GOT3 (cell line): ENCODE measurements around the gene KIAA1210.

Experiments
- DNase-seq: peaks from one replicate; lab custom pipeline; 2025; ENCODE audit warnings: mixed read lengths; lab: John Stamatoyannopoulos, UW

The KIAA1210 gene

DNA sequence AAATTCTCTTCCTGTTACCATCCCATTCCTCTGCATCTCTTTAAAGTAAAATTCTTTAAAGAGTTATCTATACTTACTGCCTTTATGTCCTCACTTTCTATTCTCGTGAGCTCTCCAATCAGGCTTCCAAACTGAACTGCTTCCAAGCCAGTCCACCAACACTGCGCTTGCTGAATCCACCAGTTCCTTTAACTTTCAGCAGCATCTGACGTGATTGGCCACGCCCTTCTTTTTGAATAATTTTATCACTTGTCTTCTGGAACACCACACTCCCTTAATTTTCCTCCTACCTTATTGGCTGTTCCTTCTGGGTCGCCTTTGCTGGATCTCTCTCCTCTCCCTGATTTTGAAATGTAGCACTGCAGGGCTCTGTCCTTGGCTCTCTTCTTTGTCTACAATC lies at the start of gene KIAA1210:
Gene KIAA1210, minus strand, starts transcription at position 163 of the 400 bp plus-strand sequence. CDS start 4,170 bp downstream, outside the sequence.
- no peak for DNase-seq

GRCh38 chrX:119177278-119177677 lies 49.7 kb upstream of the KIAA1210 start:
- DNase-seq = no peak

DNA sequence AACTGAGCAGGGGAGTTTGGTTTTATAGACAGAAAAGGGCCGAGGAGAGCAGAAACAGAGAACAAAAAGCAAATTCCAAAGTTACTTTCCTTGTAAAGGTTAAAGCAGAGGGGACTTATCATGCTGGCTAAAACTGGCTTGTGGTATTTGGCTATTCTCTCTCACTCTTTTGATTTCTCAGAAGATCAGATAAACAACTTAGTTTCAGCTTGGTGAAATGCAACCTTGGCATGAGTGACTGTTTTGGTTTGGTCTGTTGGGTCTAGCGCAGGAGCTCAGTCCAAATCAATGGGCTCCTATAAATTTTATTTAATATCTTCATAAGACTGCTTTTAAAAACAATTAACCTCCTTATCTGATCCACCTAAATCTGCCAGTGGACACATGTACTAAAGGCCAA lies 47.3 kb upstream of the KIAA1210 start:
- DNase-seq = no peak

- no peak for DNase-seq
Measured at GRCh38 chrX:119168104-119168503, 40.5 kb upstream of the KIAA1210 start.

DNA sequence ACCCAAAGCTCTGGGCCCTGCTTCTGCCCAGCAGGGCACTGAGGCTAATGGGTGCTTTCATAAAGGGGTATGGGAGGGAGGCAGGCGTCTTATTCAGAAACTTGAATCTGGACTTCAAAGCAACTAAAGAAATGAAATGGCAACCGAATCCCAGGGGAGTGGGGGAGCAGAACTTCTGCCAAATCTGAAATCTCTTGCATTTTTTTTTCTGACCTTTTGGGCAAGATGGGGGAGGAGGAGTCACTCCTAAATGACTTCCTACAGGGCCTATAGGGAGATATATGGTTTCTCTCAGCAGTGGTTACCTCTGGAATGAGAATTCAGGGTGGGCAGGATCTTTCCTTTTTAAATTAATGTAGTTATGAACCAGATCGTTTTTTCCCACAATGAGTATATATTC lies 30.6 kb upstream of the KIAA1210 start:
- no peak for DNase-seq

GRCh38 chrX:119156241-119156640 lies 28.6 kb upstream of the KIAA1210 start:
- DNase-seq = no peak

DNA sequence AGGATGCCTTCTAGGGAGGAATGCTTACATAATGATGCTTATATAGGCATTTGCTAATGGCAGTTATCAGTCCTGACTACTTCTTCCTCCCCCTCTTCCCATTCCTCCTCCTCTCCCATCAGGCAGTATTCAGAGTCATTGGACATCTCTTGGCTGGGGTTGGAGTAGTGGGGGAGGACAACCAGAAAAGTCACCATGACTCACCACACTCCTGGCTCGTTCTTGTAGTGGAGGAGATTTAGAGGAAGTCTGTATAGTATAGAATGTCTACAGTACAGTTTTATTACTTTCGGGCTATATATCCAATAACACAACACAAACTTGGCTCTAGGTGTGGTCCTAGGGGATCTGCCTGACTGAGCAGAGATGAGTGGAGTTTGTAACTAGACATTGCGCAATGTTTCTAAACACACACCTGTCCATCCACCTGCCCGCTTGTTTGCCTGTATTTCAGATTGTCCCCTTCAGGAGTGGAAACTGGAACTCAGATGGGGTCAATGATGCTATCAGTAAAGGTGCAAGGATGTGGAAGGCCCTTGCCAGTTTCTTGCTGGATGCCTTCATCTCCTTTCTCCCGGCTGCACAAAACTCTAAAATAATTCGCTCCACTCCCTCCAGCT lies 27.9 kb upstream of the KIAA1210 start:
- no peak for DNase-seq

DNA sequence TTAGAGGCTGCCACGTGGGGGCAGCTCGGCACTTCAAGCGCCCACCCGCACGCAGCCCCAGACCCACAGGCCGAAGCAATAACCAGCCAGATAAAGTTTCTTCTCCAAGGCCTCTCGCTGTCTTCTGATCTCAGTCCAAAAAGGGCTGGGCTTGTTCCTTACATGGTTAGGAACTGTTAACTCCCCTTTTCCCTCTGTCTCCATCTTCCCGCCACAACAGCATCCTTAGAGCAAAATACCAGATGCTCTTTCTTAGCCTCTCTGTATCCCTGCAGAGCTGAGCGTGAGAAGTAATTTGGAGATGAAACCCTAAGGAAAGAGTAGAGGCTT lies 23.4 kb upstream of the KIAA1210 start:
- DNase-seq = no peak

- no peak for DNase-seq
Measured at GRCh38 chrX:119150163-119151050, 22.8 kb upstream of the KIAA1210 start.

DNA sequence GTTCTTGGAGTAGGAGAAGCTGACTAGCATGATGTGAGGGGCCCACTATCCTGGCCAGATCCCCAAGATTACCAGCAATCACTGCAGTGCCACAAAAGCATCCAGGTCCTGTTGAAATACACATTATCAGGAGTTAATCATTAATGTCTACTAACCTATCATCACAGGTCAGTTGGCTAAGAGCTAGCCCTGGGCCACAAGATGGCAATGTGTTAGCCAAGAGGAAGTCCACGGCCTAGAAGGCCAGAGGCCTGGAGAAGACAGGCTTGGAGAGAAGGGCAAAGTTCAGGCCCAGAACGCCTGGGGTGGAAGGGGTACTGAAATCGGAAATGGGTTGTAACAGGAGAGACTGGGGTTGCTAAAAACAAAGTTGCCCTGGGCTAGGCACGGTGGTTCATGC lies 19.9 kb upstream of the KIAA1210 start:
- DNase-seq = no peak

- DNase-seq = no peak
Measured at GRCh38 chrX:119145241-119145653, 17.6 kb upstream of the KIAA1210 start.

DNA sequence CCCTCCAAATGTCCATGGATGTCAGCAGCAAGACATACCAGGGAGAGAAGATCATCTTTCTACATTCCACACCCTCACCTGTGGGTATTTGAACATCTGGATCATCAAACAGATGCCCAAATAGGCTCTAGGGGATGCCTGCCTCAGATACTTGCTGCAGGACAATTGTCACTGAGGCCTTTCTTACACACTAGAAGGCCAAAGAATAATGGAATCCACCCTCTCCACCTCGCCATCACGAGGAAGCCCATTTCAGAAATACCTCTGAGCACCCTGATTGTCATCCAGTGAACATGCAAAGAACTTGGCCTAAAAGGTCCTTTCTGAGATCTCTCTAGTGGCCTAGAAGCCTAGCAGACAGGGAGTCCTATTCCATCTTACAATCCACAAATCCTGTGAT lies 6.9 kb upstream of the KIAA1210 start:
- no peak for DNase-seq

- no peak for DNase-seq
Measured at GRCh38 chrX:119132961-119133360, 5.3 kb upstream of the KIAA1210 start.

DNA sequence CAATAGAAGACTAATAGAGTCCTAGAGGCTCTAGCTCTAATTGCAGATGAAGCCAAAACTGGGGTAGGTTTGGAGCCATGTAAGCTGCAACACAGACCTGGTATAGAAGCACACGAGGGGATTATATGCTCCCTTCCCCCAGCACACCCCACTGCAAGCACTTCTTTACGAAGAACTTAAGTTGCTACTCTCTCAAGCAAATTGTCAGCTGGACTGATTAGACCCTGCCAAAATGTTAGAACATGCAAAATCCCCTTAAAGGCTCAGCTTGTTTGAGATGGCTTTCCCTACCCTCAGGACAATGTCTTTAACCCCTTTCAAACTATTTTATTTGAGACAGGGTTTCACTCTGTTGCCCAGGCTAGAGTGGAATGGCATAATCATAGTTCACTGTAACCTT lies 4.7 kb upstream of the KIAA1210 start:
- DNase-seq = no peak

DNA sequence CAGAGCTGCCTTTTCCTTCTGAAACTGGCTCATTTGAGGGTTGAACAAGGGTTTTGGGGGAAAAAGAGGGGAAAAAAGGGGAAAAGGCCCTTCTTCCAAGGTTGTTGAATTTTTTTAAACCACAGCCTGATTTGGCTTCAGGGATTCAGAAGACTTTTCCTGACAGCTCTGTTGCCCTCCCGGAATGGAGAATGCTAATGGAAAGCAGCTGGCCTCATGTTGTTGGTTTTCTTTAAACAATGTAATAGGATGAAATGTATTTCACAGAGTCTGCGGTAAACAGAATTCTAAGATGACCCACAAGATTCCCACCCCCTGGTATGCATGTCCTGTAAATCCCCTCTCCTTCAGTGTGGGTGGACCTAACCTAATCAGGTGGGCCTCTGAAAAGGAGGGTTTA lies 3.3 kb upstream of the KIAA1210 start:
- no peak for DNase-seq

DNA sequence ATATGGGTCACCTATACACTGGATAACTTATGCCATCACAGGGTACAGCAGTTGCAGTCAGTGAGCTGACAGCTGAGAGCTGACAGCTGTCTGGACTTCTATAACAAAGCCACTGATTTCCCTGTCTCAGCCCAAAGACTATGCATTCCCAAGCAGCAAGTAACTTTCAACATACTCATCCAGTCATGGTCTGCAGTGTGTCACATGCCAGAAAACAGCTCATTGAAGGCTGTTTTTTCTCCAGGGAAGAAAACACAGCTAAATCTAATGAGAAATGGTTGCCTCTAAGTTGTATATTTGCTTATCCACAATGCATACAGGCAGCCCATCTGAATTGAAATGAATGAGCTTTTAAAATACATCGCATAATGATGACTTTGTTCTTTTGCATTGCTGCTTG lies 6.3 kb downstream of the KIAA1210 start:
- DNase-seq = no peak

- no peak for DNase-seq
Measured at GRCh38 chrX:119118780-119119395, 8.7 kb downstream of the KIAA1210 start.

DNA sequence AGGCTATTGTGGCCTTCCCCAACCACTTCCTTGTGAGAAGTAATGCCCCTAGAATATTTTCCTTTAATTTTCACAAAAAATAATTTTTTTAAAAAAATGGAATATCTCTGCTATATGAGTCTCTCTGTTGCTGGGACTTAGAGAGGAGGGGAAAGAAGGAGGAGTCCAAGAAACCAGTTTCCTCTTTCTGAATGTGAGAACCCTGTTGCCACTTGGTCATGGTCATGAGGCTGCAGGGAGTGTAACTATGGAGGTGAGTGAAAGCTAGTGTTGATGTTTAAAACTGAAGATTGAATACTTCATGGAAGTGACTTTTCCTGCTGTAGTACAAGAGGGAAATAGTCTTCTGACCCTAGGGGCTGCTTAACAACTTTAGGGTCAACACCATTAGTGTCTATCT lies 20.4 kb downstream of the KIAA1210 start:
- DNase-seq = no peak

DNA sequence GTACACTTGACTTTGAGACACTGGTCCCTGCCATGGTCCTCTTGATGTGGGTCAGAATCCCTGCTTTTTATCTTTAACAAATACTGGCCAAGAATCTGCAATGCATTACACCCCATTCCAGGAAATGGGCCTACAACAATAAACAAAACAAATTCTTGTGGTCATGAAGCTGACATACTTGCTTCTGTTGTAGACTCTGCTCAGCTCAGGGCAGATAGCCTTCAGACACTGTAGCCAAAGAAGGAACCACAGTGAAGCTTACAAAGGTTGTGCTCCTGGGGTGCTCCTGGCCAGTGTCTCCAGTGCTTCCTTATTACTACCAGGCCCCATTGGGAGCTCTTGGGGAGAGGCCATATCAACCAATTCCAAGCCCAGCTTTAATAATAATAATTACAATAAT lies 21.8 kb downstream of the KIAA1210 start:
- no peak for DNase-seq

DNA sequence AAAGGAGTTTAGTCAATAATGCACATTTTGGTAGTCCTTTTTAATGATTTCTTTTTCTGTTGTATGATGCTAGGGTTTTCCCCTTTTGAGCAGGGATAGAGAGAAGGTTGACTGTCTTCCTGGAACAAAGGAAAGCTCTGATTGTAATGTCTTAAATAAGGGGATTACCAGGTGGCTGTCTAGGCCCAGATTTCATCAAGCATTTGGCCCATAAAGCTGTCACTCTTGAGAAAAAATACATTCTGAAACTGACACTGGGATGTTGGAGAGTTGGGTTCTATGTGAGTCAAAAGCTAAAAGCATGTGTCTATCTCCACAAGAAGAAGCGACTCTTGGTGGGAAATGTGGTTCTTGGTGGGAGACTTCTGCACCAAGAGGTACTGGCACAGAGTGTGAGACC lies 26.4 kb downstream of the KIAA1210 start:
- no peak for DNase-seq

DNA sequence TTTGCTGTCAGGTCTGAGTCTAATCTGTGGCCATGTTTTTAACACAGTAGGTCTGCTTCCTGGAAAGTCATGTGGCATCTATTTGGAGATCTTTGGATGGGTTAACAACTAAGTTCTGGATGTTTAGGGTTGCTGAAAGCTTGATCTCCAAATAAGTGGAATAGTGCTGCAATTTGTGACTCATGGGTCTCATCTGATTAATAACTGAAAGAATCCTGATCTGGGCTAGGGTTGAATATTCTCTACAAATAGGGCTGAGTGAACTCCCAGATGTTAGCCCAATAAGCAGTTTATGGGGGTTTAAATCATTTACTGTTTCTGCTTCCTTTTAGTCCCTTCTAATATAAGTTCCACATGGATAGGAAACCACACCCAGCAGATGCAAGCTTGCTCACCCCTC lies 31.7 kb downstream of the KIAA1210 start:
- DNase-seq = no peak

- DNase-seq = no peak
Measured at GRCh38 chrX:119094819-119095218, 32.8 kb downstream of the KIAA1210 start.
